GM12892 (cell line): ENCODE data around the gene ANKRD37.

Experiments
- POLR2A ChIP-seq: IDR thresholded peaks from 2 replicates; pipeline ENCODE4 v1.6.1; 2011; ENCODE audit warnings: low read depth, low read length, control low read depth
- POLR2AphosphoS5 ChIP-seq: IDR thresholded peaks from 2 replicates; pipeline ENCODE4 v1.6.1; 2011; ENCODE audit warnings: low read depth, low read length, control low read depth

DNA sequence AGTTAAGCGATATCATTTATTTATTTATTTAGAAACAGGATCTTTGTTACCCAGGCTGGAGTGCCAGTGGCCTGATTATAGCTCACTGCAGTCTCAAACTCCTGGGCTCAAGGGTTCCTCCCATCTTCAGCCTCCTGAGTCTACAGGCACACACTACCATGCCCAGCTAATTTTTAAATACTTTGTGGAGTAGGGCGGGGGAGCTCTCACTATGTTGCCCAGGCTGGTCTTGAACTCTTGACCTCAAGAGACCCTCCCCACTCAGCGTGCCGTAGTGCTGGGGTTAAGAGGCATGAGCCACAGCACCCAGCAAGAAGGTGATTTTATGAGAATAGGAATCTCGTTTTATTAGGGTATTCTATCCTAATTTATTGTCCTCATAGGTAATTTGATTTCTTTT is 33.0 kb downstream of the ANKRD37 start:
- TF ChIP-seq POLR2A: no peak
- no peak for TF ChIP-seq POLR2AphosphoS5
